NCI-H345 treated with DMSO at 0.1 percent for 48 hours (cell line): Measurements from ENCODE around the gene CDK2AP2.
A peak's percentile ranks its signal among the peaks of the same experiment; 100 is the strongest.
"Not testable (repeated sequence)": the region's sequence is repeated elsewhere in the genome, so short reads cannot be mapped to it uniquely, and the experiment has no call there.

Experiments
- DNase-seq: peaks from one replicate; lab custom pipeline; 2025; ENCODE audit not compliant: unreplicated experiment; lab: John Stamatoyannopoulos, UW

Gene CDK2AP2

DNA sequence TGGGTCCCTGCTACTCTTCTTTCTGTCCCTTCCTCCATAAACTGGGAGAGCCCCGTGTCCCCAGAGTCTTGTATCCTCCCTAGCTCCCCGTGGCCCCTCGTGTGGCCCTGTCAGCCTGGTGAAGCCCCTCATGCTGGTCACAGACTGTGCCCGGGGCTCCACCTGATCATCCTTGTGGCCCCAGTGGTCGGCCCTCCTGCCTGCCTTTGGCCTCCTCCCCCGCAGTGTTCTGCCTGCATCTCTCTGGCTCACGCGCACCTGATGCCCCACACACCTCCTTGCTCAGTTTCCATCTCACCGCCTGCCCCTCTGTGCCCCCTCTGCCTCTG lies 16.5 kb upstream of the CDK2AP2 start:
- no peak for DNase-seq

DNA sequence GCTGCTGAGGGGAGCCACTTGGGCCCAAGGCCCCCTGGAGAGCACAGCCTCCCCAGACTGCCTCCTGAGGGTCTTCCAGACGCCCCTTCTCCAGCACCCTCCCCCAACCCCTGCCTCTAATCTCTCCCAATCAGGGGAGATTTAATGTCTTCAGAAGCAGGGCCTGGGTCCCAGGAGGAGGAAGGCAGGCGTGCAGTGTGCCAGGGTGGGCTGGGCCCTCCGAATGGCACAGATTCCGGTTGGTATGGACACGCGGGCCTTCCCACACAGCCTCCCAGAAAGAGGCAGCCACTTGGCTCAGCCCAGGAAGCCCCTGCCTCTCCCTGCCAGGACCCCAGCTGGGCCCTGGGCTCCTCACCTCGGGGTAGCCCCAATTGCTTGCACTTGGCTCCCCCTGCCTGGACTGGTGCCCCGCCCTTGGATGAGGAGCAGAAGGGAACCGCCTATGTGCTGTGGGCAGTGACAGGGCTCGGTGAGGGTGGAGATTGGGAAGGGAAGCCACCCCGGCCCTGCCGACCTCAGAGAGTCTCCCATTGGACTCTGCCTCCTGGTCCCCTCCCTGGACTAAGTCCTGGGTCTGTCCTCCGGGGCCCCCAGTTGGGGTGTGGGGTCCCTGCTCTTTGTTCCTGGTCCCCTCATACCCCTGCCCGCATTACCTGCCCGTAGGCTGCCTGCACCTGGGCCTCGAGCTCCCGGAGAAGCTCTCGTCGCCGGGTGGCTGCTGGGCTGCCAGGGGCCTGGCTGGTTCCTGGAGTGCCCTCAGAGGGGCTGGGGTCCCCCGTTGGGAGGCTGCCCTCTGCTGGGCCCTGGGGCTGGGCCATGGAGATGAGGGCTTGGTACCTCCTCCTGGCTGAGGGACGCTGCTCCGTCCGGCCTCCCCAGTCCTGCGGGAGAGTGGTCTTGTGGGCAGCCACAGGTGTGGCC lies 15.9 kb upstream of the CDK2AP2 start:
- no peak for DNase-seq

DNA sequence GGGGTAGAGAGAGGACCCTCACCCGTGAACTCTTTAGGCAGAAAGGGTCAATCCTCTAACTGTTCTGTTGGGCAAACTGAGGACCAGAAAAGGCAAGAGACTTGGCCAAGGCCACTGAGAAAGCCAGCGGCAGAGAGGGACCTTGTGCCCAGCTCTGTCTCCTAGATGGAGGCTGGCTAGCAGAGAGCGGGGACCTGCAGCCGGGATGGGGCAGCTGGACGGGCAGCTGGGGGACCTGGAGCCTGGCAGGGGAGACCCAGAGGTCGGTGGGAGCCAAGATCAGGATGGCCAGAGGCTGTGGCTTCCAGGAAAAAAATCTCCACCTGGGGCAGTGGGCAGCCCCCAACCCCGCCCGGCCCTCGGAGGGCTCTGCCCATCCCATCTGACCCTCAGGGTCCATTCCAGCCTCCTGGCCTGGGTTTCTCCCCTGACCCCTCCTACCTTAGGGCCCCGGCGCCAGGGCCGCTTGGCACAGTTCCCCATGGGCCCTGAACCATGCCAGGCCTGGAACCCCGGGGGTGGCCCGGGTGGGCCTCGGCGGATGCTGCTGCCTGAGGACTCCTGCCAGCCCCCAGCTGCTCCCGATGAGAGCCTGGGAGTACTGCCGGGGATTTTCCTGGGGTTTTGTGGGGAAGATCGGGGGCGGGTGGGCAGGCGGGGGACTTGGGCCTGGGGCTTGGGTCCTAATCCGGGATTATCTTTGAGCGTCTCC lies 15.0 kb upstream of the CDK2AP2 start, which contains the start of gene CABP2:
CABP2 (minus strand) TSS at position 603 of the 712 bp plus-strand sequence; CDS start at position 483, 120 bp downstream.
- DNase-seq = no peak

DNA sequence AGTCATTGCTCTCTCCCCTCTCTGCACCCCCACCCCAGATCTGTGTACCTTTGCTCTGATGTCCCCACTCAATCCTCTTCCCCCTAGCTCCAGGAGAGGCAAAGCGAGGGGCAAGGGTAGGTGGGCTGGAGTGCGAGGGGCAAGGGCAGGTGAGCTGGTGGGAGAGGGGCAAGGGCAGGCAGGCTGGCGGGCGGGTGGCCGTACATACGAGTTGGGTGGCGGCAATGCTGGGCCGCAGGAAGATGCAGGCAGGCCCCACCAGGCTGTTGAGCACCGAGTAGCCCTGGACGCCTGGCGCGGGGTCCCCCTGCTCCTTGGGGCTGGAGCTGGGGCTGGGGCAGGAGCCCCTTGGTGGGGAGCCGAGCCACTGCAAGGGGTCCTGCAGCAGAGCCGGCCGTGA lies 14.4 kb upstream of the CDK2AP2 start:
- no peak for DNase-seq

DNA sequence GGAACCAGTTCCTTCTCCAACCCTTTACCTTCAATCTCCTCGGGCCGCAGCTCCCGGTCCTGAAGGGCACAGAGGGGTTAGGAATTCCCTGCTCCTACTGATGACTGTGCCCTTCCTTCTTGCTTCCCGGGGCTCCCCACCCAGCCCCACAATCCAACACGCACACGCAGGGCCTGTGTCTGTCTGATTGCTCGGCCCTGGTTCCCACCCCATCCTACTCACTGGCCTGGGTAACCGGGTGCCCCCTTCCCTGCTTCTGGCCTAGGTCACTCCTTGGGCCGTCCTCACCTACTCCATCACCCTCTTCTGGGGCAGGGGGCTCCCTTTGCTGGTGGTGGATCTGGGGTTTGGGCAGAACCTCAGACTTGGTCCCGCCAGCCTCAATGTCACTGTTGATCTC lies 14.0 kb upstream of the CDK2AP2 start:
- no peak for DNase-seq

DNA sequence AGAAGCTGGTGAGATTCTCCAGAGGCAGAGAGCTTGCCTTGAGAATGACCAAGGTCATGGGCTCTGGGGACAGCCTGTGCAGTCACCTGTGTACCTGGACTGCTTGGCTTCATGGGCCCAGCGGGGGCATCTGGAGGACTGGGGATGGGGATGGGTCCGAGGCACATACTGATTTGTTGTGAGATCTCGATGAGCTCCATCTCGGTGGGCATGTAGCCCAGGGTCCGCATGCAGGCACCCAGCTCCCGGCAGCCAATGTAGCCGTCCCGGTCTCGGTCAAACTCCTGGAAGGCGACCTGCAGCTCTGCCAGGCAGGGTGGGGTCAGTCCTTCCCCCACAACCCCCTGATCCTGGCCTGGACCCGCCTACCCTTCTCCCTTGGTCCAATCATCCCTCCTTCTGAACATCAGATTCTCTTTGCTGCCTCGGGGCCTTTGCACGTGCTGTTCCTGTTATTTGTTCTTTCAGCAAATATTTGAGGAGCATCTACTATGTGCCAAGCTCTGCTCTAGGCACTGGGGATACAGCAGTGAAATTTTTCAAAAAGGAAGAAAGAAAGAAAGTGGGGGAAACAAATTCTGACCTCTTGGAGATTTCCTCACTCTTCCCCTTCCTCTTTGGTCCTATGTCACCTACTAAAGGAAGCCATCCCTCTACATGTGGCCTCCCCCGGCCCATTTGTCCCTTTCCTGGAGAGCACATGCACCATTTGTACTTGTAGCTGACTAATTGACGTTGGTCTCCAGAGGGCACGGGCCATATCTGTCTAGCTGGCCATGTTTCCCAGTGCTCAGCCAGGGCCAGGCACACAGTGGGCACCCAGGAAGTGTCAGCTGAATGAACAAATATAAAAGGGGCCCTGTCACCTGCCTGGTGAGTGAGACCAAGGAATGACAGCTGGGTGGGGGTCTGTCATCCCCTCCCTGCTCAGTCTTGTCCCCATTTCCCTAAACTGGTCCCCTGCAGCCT lies 13.2 kb upstream of the CDK2AP2 start:
- DNase-seq = no peak

DNA sequence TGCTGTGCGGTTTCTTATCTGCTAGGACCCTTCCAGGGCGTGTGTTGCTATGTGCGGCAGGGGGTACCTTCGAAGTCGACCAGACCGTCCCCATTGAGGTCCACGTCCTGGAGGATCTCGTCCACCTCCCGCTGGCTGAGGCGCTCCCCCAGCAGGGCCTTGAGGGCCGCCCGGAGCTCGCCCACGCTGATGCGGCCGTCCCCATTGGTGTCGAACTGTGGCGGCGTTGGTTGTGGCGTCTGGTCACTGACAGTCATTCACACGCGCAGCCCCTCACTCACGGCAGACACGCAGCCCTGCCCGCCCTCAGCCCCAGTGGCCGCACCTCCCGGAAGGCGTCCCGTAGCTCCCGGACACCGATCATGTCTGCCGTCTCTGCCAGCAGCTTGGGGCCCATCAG lies 11.8 kb upstream of the CDK2AP2 start:
- no peak for DNase-seq

DNA sequence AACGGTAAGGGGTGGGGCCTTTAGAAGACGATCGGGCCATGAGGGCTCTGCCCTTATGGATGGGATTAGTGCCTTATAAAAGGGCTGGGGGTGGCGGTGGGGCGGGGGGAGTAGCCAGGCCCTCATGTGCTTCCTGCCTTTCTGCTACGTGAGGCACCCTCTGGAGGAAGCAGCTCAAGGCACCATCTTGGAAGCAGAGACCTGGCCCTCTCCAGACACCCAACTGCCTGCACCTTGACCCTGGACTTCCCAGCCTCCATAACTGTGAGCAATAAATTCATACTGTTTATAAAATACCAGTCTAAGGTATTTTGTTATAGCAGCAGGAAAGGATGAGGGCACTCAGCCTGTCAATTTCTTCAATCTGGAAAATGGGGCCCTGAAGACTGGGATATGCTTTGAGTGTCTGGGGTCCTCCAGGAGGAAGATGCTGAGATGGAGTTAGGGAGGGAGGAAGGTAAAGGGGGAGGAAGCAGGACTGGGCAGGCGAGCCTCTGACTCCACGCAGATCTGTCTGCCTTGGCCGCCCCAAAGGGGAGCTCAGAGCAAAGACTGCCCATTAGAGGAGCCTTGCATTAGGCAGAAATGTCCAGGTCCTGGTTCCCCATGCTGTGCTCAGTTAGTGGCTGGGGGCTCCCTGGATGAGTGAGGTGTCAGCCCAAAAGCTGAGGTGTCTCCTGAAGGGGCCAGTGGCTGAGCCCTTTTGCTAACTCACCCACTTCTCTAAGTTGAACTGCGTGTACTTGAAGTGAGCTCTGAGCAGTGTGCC lies 10.0 kb upstream of the CDK2AP2 start:
- no peak for DNase-seq

DNA sequence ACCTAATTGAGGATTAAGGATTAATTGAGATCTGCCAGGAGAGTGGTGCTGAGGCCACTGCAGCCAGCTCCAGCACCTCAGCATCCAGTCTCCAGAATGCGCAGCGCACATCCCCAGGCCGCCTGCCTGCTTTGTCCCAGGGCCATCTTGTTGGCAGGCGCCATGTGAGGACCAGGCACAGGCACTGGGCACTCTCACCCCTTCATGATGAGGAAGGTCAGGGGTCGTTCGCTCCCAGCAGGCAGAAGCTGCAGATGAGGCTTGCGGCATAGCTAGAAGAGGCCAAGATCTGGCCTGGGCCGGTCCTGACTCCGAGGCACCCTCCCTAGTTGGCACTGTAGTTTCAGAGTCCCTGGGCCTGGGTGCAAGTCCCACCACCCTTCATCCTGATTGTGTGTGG lies 8.8 kb upstream of the CDK2AP2 start:
- DNase-seq = no peak

DNA sequence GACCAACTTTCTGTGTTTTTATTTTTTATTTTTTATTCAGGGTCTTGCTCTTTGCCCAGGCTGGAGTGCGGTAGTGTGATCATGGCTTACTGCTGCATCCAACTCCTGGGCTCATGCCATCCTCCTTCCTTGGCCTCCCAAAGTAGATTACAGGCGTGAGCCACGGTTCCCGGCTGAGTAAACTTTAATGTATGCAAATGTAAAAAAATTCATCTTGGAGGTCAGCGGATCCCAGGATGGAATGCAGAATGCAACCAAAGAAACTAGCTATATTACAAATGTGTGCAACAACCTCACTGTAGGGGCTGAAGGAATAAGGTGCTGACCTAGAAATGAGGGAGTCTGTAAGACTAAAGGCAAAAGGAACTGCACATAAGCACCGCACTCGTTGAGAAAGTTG lies 6.2 kb upstream of the CDK2AP2 start:
- no peak for DNase-seq

DNA sequence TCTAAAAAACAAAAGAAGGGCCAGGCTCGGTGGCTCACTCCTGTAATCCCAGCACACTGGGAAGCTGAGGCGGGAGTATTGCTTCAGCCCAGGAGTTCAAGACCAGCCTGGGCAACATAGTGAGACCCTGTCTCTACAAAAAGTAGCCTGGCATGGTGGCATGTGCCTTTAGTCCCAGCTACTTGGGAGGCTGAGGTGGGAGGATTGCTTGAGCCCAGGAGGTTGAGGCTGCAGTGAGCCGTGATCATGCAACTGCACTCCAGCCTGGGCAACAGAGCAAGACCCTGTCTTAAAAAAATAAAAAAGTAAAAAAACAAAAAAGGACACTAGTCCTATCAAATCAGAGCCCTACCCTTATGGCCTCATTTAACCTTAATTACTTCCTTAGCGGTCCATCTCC lies 3.6 kb upstream of the CDK2AP2 start:
- DNase-seq = not testable (repeated sequence)

DNA sequence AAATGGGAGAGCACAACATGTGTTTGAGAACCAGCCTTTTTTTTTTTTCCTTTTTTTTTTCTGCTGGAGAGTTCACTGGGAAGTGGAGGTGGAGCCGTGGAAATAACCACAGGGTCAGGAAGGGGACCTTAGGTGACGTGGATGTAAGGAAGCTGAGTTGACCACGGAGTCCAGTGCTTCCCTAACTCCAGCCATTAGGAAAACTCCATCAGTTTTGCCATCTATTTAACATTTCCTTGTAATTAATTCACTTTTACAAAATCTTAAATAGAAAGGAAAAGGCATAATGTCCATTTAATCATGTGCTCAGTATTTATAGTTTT lies 2.0 kb upstream of the CDK2AP2 start:
- DNase-seq = no peak

DNA sequence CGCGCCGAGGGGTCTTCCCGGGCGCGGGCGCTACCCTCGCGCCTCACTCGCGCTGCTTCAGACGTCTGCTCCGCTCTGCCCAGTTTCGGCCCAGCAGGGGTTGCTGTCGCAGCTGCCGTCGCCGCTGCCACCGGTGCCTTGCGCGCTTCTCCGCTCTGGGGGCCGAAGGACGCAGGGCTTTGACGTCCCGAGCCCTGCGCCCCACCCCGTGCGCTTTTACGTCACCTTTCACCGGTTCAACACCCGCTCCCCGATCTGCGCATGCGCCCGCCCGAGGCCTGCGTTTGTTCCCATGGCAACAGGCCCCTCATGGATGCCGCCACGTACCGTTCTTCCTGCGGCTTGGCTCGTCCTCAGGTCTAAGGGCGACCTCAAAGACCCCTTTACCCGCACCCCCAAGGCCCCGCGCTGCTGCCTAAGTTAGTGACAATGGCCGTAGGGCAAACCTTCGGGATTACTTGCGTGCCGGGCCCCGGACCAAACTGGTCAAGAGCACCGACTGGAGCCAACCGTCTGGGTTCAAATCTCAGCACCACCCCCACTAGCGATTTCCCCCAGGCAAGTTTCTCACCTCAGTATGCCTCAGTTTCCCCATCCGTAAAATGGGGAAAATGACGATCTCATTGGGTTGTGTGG lies 642 bp upstream of the CDK2AP2 start:
- DNase-seq = peak; percentile 92

DNA sequence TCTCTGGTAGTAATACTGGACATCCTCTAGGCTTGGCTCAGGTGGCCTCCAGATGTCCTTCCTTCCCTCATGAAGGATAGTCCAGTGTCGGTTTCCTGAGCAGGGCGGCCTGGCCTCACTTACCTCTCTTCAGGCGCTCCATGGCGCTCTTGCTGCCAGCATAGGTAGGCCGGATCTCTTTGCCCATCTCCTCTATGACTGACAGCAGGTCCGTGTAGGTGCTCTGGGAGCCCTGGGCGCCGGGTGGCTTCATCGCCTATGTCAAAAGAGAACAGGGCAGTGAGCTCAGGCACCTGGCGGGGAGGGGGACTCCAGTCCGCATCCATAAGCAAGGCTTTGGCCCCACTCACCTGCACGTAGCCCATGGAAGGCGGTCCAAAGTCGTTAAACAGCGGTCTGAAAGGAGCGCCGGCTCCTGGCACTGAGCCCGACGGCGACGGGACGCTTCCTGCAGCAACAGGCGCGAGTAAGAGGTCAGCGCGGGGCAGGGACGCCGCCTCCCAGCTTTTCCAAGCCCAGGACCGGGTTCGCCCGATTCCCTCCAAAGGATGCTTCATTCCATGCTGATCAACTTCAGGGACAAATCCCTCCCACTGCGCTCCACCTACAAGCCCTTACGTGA lies 609 bp downstream of the CDK2AP2 start:
- DNase-seq = no peak

DNA sequence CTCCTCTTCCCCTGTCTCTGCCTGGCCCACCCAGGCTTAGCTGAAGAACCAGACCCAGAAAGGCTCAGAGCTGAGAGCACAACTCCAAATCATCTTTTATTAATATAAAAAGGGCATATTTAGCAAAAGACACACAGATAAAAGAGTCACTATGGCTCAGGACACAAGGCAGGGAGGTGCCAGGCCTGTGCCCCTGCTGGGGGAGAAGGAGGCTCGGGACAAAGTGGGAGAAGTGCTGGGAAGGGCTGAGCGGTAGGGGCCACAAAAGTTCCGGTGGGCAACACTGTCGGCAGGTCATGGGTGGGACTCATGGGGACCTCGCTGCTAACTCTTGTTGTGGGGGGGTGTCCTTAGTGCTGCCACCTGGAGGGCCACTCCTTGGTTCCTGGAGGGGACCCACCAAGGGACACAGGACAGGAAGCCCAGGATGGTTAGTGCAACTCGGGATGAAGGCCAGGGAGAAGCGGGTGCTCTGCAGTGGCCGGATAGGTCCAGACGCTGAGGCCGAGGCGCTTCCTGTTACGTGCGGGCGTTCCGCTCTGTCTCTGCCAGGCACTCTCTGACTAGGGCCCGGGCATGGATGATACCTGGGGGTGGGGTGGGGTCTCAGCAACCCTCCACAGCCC lies 1.4 kb downstream of the CDK2AP2 start:
- DNase-seq = no peak

DNA sequence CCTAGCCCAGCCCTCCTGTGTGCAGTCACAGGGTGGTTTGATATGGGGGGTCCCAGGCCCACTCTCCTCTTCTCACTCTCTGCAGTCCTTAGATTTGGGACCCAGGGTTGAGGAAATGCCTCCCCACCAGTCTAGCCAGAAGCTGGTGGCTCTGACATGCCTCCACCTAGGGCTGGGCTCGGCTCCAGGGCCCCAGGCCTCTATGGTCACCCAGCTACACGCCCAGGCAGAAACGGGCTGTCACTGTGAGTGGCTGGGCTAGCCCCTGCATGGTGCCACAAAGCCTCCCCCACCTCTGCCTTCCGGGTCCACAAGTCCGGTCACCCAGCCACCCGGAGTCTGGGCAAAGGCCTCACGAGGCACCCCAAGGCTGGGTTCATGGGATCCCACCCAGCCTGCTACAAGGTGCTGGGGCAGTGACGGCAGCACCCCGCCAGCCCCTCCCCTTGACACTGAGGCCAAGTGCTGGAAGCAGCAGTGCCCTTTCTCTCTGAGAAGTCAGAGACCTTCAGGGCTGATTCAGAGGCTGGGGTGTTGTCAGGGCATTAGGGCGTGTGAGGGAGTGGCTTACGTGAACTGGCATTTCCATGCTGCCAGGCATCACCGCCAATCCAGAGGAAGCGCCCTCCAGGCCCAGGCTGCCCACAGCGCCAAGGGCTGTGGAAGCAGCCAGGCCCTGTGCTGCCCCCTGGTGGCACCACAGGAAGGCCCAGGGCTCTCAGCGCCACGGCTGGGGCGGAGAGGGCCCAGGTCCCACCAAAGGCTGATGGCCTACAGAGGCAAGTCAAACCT lies 2.2 kb downstream of the CDK2AP2 start:
- DNase-seq = peak; percentile 81

DNA sequence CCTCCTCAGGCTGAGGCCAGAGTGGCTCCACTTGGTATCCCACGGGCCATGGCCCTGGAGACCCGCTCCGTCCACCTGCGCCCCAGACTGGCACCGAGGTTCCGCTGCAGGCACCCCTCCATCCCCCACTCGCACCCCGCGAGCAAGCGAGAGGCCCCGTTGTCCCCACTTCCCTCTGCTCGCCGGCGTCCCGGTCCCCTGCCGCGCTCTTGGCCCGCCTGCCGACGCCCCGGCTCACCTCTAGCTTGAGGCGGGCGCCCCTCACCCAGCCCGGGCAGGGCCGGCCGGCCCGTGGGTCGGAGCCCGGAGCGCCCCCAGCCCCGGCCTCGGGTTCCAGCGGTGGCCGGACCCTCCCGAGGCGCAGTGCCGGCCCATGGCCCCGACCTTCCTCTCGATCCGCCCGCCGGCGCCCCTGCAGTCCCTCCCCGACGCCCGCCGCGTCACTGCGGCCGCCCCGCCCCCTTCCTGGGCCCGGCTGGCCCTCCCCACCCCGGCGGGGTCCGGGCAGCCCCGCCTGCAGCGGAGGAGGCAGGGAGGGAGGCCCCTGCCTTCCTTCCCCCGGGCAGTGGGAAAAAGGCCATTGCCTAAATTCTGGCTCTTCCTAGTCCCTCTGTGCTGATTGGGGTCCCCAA lies 2.9 kb downstream of the CDK2AP2 start, which contains the start of gene PITPNM1:
PITPNM1 (minus strand) TSS at position 414 of the 632 bp plus-strand sequence. CDS start 1,183 bp downstream, outside the sequence.
- peak; percentile 9 for DNase-seq
